ENCODE data around the gene MYO3B.
"Not testable (repeated sequence)": the region's sequence is repeated elsewhere in the genome, so short reads cannot be mapped to it uniquely, and the experiment has no call there.

GRCh38 chr2:170635094-170635493 lies 457.1 kb downstream of the MYO3B start:
- TF ChIP-seq POLR2AphosphoS5 (IDR thresholded peaks at IDR 0.05; ENCODE audit: insufficient read depth, low read depth, low read length); EZH2 (IDR thresholded peaks at IDR 0.05; ENCODE audit: borderline replicate concordance, low read depth, low read length, severe bottlenecking); CTCF (IDR thresholded peaks at IDR 0.05; ENCODE audit: extremely low read depth in 1 of 2, insufficient read depth in 1 of 2, low read depth in 1 of 2, low read length in 2 of 2); POLR2A (IDR thresholded peaks at IDR 0.05; ENCODE audit: low read depth, low read length); MAX (IDR thresholded peaks at IDR 0.05; ENCODE audit: insufficient read depth, insufficient read length); JUN (IDR thresholded peaks at IDR 0.05; ENCODE audit: borderline replicate concordance, insufficient read depth, insufficient read length, low read depth): not testable (repeated sequence)
